A673 (cell line): ENCODE results near the gene STIMATE. TPM values are rescaled to one million over a fixed set of nuclear protein-coding genes. Genes with fewer than 3 reads are reported as not detected.

Experiments
- BruUV-seq: library from RNA; stranded (reverse); fragments of 400-500 nt; replicated peaks from 2 replicates; lab custom pipeline; 2021; lab: Mats Ljungman, UMichigan
- CTCF ChIA-PET: fragments of 300-600 bp; sonication (Branson Sonifier 250); formaldehyde crosslinking; loops from one replicate; lab custom pipeline; 2022; ENCODE audit warnings: antibody characterized with exemption; lab: Charles Lee
- POLR2A ChIA-PET: fragments of 300-600 bp; sonication (Branson Sonifier 250); formaldehyde crosslinking; loops from one replicate; lab custom pipeline; 2022; ENCODE audit warnings: antibody characterized with exemption; ENCODE audit not compliant: low non-redundant PET; lab: Charles Lee
- DNase-seq: peaks from one replicate; pipeline ENCODE4 v3.0.0-alpha.2; 2015; ENCODE audit warnings: low spot score
- H3K27ac ChIP-seq: fragments of 200-600 bp; sonication (generic); 2 replicates; pipeline ENCODE4 v1.5.1; 2016; ENCODE audit warnings: mixed run types, low read depth, mild to moderate bottlenecking, mixed read lengths, antibody characterized with exemption, low read length; ENCODE audit not compliant: poor library complexity, severe bottlenecking
- H3K27me3 ChIP-seq: fragments of 200-600 bp; sonication (generic); replicated peaks from 2 replicates; pipeline ENCODE4 v1.6.1; 2017; ENCODE audit warnings: mixed run types, low read depth, mild to moderate bottlenecking, mixed read lengths, antibody characterized with exemption, low read length; ENCODE audit not compliant: insufficient read depth, poor library complexity
- H3K36me3 ChIP-seq: fragments of 200-600 bp; sonication (generic); 2 replicates; pipeline ENCODE4 v1.6.1; 2016; ENCODE audit warnings: mixed run types, mild to moderate bottlenecking, mixed read lengths, antibody characterized with exemption, low read length; ENCODE audit not compliant: insufficient read depth, poor library complexity, severe bottlenecking
- H3K4me1 ChIP-seq: fragments of 200-600 bp; sonication (generic); 2 replicates; pipeline ENCODE4 v1.6.1; 2017; ENCODE audit warnings: mixed run types, mild to moderate bottlenecking, mixed read lengths, antibody characterized with exemption, low read length; ENCODE audit not compliant: insufficient read depth, poor library complexity, severe bottlenecking
- H3K4me3 ChIP-seq: fragments of 200-600 bp; sonication (generic); 2 replicates; pipeline ENCODE4 v1.5.1; 2016; ENCODE audit warnings: low read depth, mixed run types, mild to moderate bottlenecking, mixed read lengths, low read length; ENCODE audit not compliant: poor library complexity, severe bottlenecking
- H3K9me3 ChIP-seq: fragments of 200-600 bp; sonication (generic); 2 replicates; pipeline ENCODE4 v1.6.1; 2016; ENCODE audit warnings: mixed run types, low read depth, mild to moderate bottlenecking, mixed read lengths, antibody characterized with exemption, low read length; ENCODE audit not compliant: poor library complexity, severe bottlenecking
- EZH2 ChIP-seq: fragments of 200-600 bp; sonication (generic); IDR thresholded peaks from 2 replicates; pipeline ENCODE4 v1.6.1; 2017; ENCODE audit warnings: borderline replicate concordance, low read depth, mild to moderate bottlenecking, mixed read lengths, antibody characterized with exemption, low read length; ENCODE audit not compliant: poor library complexity, severe bottlenecking
- intact Hi-C: fragments of 100-400 bp; cut with micrococcal nuclease; formaldehyde crosslinking; loops from one replicate; pipeline ENCODE4 v1.10.0; 2022; ENCODE audit not compliant: unreplicated experiment
- total RNA-seq: library from RNA; stranded (reverse); gene quantifications from 2 replicates; pipeline ENCODE4 v1.2.3, GENCODE V29; 2021
- TF ChIP-seq, protein P1 (sequence below): fragments of 300-800, 200-600 bp; sonication (generic); conservative IDR thresholded peaks from 2 replicates; pipeline ENCODE4 v1.5.1; 2017; ENCODE audit warnings: low read depth, mild to moderate bottlenecking, antibody characterized with exemption, low read length, moderate library complexity, mixed read lengths

The STIMATE gene
- total RNA-seq, 1 experiment from 2014 or later = 11.3 TPM

DNA sequence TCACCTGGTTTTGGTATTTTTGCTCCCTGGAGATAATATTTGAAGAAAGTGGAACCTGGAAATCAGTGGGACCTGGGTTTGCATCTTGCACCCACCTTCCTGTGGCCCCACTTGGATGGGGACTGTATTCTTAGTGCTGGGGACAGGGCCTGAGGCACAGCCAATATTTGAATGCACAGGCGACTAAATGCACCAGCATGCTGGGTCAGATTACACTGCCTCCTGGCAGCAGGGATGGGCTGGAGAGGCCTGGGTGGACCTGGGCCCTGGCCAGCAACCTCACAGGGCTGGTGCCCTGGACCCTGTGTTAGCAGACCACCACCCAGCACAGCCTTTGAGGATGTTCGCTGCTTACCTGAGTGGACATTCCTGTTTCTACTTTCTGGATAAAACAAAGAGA is 77.4 kb downstream of the STIMATE start:
- intact Hi-C loops = no loop called here
- no peaks in the 10 kb centered on the region for H3K27me3 ChIP-seq
- H3K36me3 ChIP-seq = no peaks in the 10 kb centered on the region
- no peak for DNase-seq
- H3K9me3 ChIP-seq = no peaks in the 10 kb centered on the region
- TF ChIP-seq, protein P1, sequence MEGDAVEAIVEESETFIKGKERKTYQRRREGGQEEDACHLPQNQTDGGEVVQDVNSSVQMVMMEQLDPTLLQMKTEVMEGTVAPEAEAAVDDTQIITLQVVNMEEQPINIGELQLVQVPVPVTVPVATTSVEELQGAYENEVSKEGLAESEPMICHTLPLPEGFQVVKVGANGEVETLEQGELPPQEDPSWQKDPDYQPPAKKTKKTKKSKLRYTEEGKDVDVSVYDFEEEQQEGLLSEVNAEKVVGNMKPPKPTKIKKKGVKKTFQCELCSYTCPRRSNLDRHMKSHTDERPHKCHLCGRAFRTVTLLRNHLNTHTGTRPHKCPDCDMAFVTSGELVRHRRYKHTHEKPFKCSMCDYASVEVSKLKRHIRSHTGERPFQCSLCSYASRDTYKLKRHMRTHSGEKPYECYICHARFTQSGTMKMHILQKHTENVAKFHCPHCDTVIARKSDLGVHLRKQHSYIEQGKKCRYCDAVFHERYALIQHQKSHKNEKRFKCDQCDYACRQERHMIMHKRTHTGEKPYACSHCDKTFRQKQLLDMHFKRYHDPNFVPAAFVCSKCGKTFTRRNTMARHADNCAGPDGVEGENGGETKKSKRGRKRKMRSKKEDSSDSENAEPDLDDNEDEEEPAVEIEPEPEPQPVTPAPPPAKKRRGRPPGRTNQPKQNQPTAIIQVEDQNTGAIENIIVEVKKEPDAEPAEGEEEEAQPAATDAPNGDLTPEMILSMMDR = no peak
- TF ChIP-seq EZH2 = no peak
- H3K4me1 ChIP-seq = no peaks in the 10 kb centered on the region
- no TSS peak for BruUV-seq
- H3K4me3 ChIP-seq = no peak overlapping the region
- POLR2A ChIA-PET = no interaction called here
- CTCF ChIA-PET = no interaction called here
- H3K27ac ChIP-seq = no peak overlapping the region

DNA sequence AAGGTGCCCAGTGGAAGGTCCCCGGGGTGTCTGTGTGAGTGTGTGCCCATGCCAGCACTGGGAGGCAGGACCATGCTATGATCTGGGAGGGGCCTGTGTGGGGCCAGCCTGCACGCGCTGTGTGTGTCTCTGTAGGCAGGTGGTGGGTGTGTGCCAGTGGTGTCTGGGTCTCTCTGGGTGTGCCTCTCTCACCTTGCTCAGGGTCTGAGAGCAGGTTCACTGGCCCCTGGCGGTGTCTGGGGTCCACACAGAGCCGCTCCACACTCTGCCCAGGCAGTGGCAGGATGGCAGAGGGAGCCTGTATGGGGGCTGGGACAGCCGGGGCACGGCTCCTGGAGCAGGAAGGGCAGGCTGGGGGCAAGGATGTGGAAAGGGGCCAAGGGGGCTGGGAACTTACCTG is 79.5 kb downstream of the STIMATE start:
- no TSS peak for BruUV-seq
- Histone ChIP-seq H3K27ac (no peak overlapping the region), H3K9me3 (no peaks in the 10 kb centered on the region), H3K4me1 (no peaks in the 10 kb centered on the region), H3K27me3 (no peaks in the 10 kb centered on the region), H3K36me3 (no peaks in the 10 kb centered on the region), H3K4me3 (no peak overlapping the region)
- no peak for DNase-seq
- CTCF ChIA-PET = no interaction called here
- TF ChIP-seq EZH2 = no peak
- TF ChIP-seq, protein P1 = no peak
- intact Hi-C loops = no loop called here
- POLR2A ChIA-PET = no interaction called here

DNA sequence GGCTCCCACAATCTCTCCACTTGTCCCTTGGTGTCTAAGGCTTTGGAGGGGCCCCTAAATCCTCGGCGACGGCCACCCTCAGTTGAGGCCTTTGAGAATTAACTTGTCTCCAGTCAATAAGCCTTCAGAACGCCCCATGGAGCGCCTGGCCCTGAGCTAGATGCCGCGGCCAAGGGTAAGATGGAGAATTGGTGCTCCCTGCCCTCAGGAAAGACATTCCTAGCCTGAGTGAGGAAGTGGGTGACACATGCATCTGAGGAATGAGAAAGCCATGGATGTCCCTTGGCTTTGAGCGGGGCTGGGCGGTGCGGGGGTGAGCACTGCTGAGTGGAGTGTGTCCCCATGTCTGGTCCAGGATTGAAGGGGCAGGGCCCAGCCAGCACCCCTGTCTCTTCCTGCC is 80.1 kb downstream of the STIMATE start:
- CTCF ChIA-PET = no interaction called here
- POLR2A ChIA-PET = no interaction called here
- intact Hi-C loops = no loop called here
- H3K4me1 ChIP-seq = no peaks in the 10 kb centered on the region
- TF ChIP-seq, protein P1 = no peak
- TF ChIP-seq EZH2 = no peak
- no peaks in the 10 kb centered on the region for H3K9me3 ChIP-seq
- no peaks in the 10 kb centered on the region for H3K36me3 ChIP-seq
- no peaks in the 10 kb centered on the region for H3K27me3 ChIP-seq
- no peak overlapping the region for H3K4me3 ChIP-seq
- BruUV-seq = no TSS peak
- no peak overlapping the region for H3K27ac ChIP-seq
- DNase-seq = no peak
